HEK293 (cell line): Measurements from ENCODE around the gene LRP1.

Source experiments
- CTCF ChIA-PET: fragments of 350-600 bp; formaldehyde crosslinking; extraction: SDS; loops from one replicate; lab custom pipeline; 2021; ENCODE audit warnings: antibody characterized with exemption; lab: Yijun Ruan, JAX
- POLR2A ChIA-PET: fragments of 300-600 bp; formaldehyde crosslinking; extraction: SDS; loops from one replicate; lab custom pipeline; 2020; ENCODE audit warnings: antibody characterized with exemption, inconsistent platforms; lab: Yijun Ruan, JAX
- H3K27ac ChIP-seq: fragments of 200-500 bp; sonication (Bioruptor generic); 2 replicates; pipeline ENCODE4 v1.5.1; 2014; ENCODE audit warnings: low read depth, low read length, control low read depth, inconsistent platforms; ENCODE audit errors: extremely low read depth
- H3K36me3 ChIP-seq, 2 experiments: fragments of 200-500 bp in 1 of 2; sonication (Bioruptor generic) in 1 of 2; 1 replicate in 1 of 2; 2 replicates in 1 of 2; pipeline ENCODE4 v1.5.1; 2014 to 2017; ENCODE audit warnings: inconsistent platforms in 2 of 2, low read length in 2 of 2; ENCODE audit not compliant: control insufficient read depth in 2 of 2, insufficient read depth in 1 of 2
- H3K4me1 ChIP-seq: fragments of 200-500 bp; sonication (Bioruptor generic); 2 replicates; pipeline ENCODE4 v1.5.1; 2014; ENCODE audit warnings: mild to moderate bottlenecking, low read length, inconsistent platforms; ENCODE audit not compliant: control insufficient read depth, insufficient read depth
- H3K4me3 ChIP-seq: 2 replicates; pipeline ENCODE4 v1.5.1; 2011; ENCODE audit warnings: low read depth, mild to moderate bottlenecking, control low read depth, low read length, moderate library complexity
- H3K9me3 ChIP-seq: fragments of 200-500 bp; sonication (Bioruptor generic); 2 replicates; pipeline ENCODE4 v1.5.1; 2014; ENCODE audit warnings: low read depth, low read length, inconsistent platforms; ENCODE audit not compliant: control insufficient read depth, insufficient read depth
- EGR2 ChIP-seq: fragments of 450-650 bp; formaldehyde crosslinking; IDR thresholded peaks from 2 replicates; pipeline ENCODE4 v1.5.1; 2016; ENCODE audit warnings: low read depth, missing biosample characterization, missing genetic modification characterization
- GLIS1 ChIP-seq: fragments of 450-650 bp; formaldehyde crosslinking; IDR thresholded peaks from 2 replicates; pipeline ENCODE4 v1.5.1; 2016; ENCODE audit warnings: missing biosample characterization, missing genetic modification characterization
- GLIS2 ChIP-seq: fragments of 450-650 bp; formaldehyde crosslinking; IDR thresholded peaks from 2 replicates; pipeline ENCODE4 v1.5.1; 2016; ENCODE audit warnings: missing biosample characterization, missing genetic modification characterization
- HOXA7 ChIP-seq: sonication (generic); formaldehyde crosslinking; IDR thresholded peaks from 2 replicates; pipeline ENCODE4 v1.8.1; 2022; ENCODE audit warnings: missing genetic modification reagents, borderline replicate concordance
- TRIM28 ChIP-seq: IDR thresholded peaks from 2 replicates; pipeline ENCODE4 v1.6.1; 2011; ENCODE audit warnings: low read length, control low read depth, borderline replicate concordance
- ZBTB17 ChIP-seq: fragments of 450-650 bp; formaldehyde crosslinking; IDR thresholded peaks from 2 replicates; pipeline ENCODE4 v1.5.1; 2016; ENCODE audit warnings: missing biosample characterization, missing genetic modification characterization
- ZFHX2 ChIP-seq: fragments of 450-650 bp; formaldehyde crosslinking; conservative IDR thresholded peaks from 2 replicates; pipeline ENCODE4 v1.5.1; 2016; ENCODE audit warnings: missing biosample characterization, missing genetic modification characterization
- ZIC2 ChIP-seq: fragments of 450-650 bp; formaldehyde crosslinking; IDR thresholded peaks from 2 replicates; pipeline ENCODE4 v1.5.1; 2016; ENCODE audit warnings: missing biosample characterization, missing genetic modification characterization
- ZNF214 ChIP-seq: fragments of 450-650 bp; formaldehyde crosslinking; IDR thresholded peaks from 2 replicates; pipeline ENCODE4 v1.5.1; 2017; ENCODE audit warnings: missing biosample characterization, mild to moderate bottlenecking, missing genetic modification characterization, borderline replicate concordance
- ZNF24 ChIP-seq: fragments of 450-650 bp; formaldehyde crosslinking; IDR thresholded peaks from 2 replicates; pipeline ENCODE4 v1.5.1; 2016; ENCODE audit warnings: missing biosample characterization, missing genetic modification characterization
- ZNF341 ChIP-seq: fragments of 450-650 bp; formaldehyde crosslinking; IDR thresholded peaks from 2 replicates; pipeline ENCODE4; 2016; ENCODE audit warnings: low read depth, missing biosample characterization, missing genetic modification characterization
- ZNF350 ChIP-seq: fragments of 450-650 bp; formaldehyde crosslinking; IDR thresholded peaks from 2 replicates; pipeline ENCODE4 v1.5.0; 2017; ENCODE audit warnings: missing biosample characterization, mild to moderate bottlenecking, missing genetic modification characterization
- ZNF366 ChIP-seq: fragments of 450-650 bp; formaldehyde crosslinking; conservative IDR thresholded peaks from 2 replicates; pipeline ENCODE4 v1.5.1; 2016; ENCODE audit warnings: missing biosample characterization, missing genetic modification characterization
- ZNF48 ChIP-seq: fragments of 450-650 bp; formaldehyde crosslinking; IDR thresholded peaks from 2 replicates; pipeline ENCODE4 v1.5.1; 2016; ENCODE audit warnings: missing biosample characterization, missing genetic modification characterization
- TF ChIP-seq, protein P1 (sequence below): fragments of 450-650 bp; formaldehyde crosslinking; IDR thresholded peaks from 2 replicates; pipeline ENCODE4 v1.5.1; 2016; ENCODE audit warnings: missing biosample characterization, missing genetic modification characterization
- TF ChIP-seq, protein P2 (sequence below): fragments of 450-650 bp; formaldehyde crosslinking; IDR thresholded peaks from 2 replicates; pipeline ENCODE4 v1.5.1; 2017; ENCODE audit warnings: missing biosample characterization, missing genetic modification characterization
- TF ChIP-seq, protein P3 (sequence below): IDR thresholded peaks from 2 replicates; pipeline ENCODE4 v1.6.1; 2011; ENCODE audit warnings: mild to moderate bottlenecking, low read depth, low read length, borderline replicate concordance
- TF ChIP-seq, protein P4 (sequence below): fragments of 450-650 bp; formaldehyde crosslinking; IDR thresholded peaks from 2 replicates; pipeline ENCODE4 v1.5.1; 2016; ENCODE audit warnings: missing biosample characterization, missing genetic modification characterization, low read depth
- TF ChIP-seq, protein P5 (sequence below): fragments of 450-650 bp; formaldehyde crosslinking; IDR thresholded peaks from 2 replicates; pipeline ENCODE4 v1.5.1; 2016; ENCODE audit warnings: missing biosample characterization, missing genetic modification characterization

Gene LRP1

DNA sequence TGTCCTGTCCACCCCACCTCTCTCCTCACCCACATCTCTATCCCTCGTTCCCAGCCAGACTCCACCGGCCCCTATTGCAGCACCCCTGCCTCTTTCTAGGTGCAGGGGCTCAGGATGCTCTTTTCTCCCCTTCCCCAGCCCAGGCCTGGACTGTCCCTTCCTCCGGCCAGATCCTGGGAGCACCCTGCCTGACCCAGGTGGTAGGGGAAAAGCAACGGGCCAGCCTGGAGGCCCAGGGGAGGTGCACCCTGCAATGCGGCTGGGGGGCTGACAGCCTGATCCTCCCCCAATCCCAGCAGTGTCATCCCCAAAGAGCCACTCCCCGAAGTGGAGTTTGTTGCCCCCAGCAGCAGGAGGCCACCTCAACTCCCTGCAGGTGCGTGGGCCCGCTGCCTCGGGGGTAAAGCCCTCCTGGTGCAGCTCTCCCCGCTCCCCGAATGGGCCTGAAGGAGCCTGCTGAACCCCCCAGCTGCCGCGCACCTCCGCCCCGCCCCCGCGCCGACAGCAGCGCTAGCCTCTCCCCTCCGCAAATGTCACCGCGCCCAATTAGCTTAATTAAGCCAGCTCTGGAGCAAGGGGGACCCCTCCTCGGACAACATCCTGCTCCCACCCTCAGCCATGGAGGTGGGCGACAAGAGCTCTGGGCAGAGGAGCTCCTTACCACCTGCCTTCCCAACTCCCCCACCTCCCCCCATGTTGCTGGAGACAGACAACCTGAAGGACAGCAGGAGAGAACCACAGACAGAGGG lies 93.1 kb downstream of the LRP1 start:
- no peak overlapping the region for H3K27ac ChIP-seq
- CTCF ChIA-PET: interaction anchor here (2.0 to 13.7 kb wide), 2 partner anchors 8 to 19 kb away, joined by 7 to 192 read pairs; a partner anchor contains a TSS
- POLR2A ChIA-PET: interaction anchor here (0.8 to 1.2 kb wide), 2 partner anchors 8 to 12 kb away, joined by 3 to 5 read pairs; partner anchors contain the start of gene SHMT2
- no peaks in the 10 kb centered on the region for H3K9me3 ChIP-seq
- TF ChIP-seq ZNF24 (tag by site-specific recombination): no peak
- TF ChIP-seq GLIS2 (tag by site-specific recombination): peak; percentile 72
- no peak for TF ChIP-seq TRIM28
- TF ChIP-seq, protein P1, sequence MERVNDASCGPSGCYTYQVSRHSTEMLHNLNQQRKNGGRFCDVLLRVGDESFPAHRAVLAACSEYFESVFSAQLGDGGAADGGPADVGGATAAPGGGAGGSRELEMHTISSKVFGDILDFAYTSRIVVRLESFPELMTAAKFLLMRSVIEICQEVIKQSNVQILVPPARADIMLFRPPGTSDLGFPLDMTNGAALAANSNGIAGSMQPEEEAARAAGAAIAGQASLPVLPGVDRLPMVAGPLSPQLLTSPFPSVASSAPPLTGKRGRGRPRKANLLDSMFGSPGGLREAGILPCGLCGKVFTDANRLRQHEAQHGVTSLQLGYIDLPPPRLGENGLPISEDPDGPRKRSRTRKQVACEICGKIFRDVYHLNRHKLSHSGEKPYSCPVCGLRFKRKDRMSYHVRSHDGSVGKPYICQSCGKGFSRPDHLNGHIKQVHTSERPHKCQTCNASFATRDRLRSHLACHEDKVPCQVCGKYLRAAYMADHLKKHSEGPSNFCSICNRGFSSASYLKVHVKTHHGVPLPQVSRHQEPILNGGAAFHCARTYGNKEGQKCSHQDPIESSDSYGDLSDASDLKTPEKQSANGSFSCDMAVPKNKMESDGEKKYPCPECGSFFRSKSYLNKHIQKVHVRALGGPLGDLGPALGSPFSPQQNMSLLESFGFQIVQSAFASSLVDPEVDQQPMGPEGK: 0 out of 2 replicates have a peak, but pooled peaks have one; percentile 30
- TF ChIP-seq ZFHX2 (tag by site-specific recombination): peak; percentile 40; the same call in 1 of the 2 replicates
- no peak for TF ChIP-seq ZNF214
- TF ChIP-seq HOXA7: no peak
- TF ChIP-seq ZBTB17 (tag by site-specific recombination): peak; percentile 6; the same call in 1 of the 2 replicates
- TF ChIP-seq ZNF350 (tag by site-specific recombination): no peak
- peak; percentile 73 for TF ChIP-seq GLIS1 (tag by site-specific recombination)
- TF ChIP-seq, protein P2, sequence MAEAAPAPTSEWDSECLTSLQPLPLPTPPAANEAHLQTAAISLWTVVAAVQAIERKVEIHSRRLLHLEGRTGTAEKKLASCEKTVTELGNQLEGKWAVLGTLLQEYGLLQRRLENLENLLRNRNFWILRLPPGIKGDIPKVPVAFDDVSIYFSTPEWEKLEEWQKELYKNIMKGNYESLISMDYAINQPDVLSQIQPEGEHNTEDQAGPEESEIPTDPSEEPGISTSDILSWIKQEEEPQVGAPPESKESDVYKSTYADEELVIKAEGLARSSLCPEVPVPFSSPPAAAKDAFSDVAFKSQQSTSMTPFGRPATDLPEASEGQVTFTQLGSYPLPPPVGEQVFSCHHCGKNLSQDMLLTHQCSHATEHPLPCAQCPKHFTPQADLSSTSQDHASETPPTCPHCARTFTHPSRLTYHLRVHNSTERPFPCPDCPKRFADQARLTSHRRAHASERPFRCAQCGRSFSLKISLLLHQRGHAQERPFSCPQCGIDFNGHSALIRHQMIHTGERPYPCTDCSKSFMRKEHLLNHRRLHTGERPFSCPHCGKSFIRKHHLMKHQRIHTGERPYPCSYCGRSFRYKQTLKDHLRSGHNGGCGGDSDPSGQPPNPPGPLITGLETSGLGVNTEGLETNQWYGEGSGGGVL (tag by site-specific recombination): 0 out of 2 replicates have a peak, but pooled peaks have one; percentile 11
- no peak for TF ChIP-seq ZNF48 (tag by site-specific recombination)
- TF ChIP-seq ZIC2 (tag by site-specific recombination): peak; percentile 73
- peak; percentile 19; the same call in 1 of the 2 replicates for TF ChIP-seq ZNF366 (tag by site-specific recombination)
- TF ChIP-seq, protein P3, sequence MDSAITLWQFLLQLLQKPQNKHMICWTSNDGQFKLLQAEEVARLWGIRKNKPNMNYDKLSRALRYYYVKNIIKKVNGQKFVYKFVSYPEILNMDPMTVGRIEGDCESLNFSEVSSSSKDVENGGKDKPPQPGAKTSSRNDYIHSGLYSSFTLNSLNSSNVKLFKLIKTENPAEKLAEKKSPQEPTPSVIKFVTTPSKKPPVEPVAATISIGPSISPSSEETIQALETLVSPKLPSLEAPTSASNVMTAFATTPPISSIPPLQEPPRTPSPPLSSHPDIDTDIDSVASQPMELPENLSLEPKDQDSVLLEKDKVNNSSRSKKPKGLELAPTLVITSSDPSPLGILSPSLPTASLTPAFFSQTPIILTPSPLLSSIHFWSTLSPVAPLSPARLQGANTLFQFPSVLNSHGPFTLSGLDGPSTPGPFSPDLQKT: no peak
- TF ChIP-seq, protein P4, sequence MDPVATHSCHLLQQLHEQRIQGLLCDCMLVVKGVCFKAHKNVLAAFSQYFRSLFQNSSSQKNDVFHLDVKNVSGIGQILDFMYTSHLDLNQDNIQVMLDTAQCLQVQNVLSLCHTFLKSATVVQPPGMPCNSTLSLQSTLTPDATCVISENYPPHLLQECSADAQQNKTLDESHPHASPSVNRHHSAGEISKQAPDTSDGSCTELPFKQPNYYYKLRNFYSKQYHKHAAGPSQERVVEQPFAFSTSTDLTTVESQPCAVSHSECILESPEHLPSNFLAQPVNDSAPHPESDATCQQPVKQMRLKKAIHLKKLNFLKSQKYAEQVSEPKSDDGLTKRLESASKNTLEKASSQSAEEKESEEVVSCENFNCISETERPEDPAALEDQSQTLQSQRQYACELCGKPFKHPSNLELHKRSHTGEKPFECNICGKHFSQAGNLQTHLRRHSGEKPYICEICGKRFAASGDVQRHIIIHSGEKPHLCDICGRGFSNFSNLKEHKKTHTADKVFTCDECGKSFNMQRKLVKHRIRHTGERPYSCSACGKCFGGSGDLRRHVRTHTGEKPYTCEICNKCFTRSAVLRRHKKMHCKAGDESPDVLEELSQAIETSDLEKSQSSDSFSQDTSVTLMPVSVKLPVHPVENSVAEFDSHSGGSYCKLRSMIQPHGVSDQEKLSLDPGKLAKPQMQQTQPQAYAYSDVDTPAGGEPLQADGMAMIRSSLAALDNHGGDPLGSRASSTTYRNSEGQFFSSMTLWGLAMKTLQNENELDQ: no peak
- TF ChIP-seq, protein P5, sequence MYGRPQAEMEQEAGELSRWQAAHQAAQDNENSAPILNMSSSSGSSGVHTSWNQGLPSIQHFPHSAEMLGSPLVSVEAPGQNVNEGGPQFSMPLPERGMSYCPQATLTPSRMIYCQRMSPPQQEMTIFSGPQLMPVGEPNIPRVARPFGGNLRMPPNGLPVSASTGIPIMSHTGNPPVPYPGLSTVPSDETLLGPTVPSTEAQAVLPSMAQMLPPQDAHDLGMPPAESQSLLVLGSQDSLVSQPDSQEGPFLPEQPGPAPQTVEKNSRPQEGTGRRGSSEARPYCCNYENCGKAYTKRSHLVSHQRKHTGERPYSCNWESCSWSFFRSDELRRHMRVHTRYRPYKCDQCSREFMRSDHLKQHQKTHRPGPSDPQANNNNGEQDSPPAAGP (tag by site-specific recombination): 0 out of 2 replicates have a peak, but pooled peaks have one; percentile 2
- 0 out of 2 replicates have a peak, but pooled peaks have one; percentile 33 for TF ChIP-seq ZNF341 (tag by site-specific recombination)
- TF ChIP-seq EGR2 (tag by site-specific recombination): 0 out of 2 replicates have a peak, but pooled peaks have one; percentile 5
- peaks cover under 1% of the 10 kb centered on the region; the same call in 1 of the 2 replicates for H3K4me1 ChIP-seq
- H3K36me3 ChIP-seq: no peaks in the 10 kb centered on the region
- H3K4me3 ChIP-seq: no peak overlapping the region
